B cell (primary cell): ENCODE measurements around the gene GLI3.

Experiments
- EZH2 ChIP-seq: IDR thresholded peaks from 2 replicates; pipeline ENCODE4 v1.6.1; 2012; ENCODE audit warnings: borderline replicate concordance, low read depth, mild to moderate bottlenecking, moderate library complexity, low read length; ENCODE audit not compliant: insufficient read depth, poor library complexity, severe bottlenecking
- TF ChIP-seq, protein P1 (sequence below): fragments of 200-600 bp; IDR thresholded peaks from one replicate; pipeline ENCODE4 v1.8.0; 2022; ENCODE audit warnings: antibody characterized with exemption, mild to moderate bottlenecking

DNA sequence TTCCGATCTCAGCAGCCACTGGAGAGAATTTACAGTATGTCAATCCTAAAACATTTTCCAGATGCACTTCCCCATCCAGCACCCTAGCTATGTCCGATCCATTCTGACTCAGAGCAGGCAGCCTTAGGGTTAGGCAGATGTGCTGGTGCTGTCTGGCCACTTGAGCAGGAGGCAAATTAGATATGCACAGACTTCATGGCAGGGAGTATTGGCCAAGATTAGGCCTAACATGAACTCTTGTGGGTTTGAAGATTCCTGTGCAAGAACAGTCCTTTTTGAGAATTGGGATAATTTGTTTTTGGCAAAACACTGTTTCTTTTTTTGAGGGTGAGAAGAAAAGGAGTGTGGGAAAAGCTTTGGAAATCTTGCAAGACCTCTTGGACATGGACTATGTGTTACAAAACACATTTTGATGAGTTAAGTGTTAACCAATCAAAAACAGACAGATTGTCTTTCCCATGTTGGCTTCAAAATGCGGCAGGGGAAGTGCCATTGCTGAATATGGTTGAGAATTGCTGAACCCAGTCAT, 315.5 kb downstream of the GLI3 start:
- no peak for TF ChIP-seq EZH2
- TF ChIP-seq, protein P1, sequence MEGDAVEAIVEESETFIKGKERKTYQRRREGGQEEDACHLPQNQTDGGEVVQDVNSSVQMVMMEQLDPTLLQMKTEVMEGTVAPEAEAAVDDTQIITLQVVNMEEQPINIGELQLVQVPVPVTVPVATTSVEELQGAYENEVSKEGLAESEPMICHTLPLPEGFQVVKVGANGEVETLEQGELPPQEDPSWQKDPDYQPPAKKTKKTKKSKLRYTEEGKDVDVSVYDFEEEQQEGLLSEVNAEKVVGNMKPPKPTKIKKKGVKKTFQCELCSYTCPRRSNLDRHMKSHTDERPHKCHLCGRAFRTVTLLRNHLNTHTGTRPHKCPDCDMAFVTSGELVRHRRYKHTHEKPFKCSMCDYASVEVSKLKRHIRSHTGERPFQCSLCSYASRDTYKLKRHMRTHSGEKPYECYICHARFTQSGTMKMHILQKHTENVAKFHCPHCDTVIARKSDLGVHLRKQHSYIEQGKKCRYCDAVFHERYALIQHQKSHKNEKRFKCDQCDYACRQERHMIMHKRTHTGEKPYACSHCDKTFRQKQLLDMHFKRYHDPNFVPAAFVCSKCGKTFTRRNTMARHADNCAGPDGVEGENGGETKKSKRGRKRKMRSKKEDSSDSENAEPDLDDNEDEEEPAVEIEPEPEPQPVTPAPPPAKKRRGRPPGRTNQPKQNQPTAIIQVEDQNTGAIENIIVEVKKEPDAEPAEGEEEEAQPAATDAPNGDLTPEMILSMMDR = no peak
